Prostate gland (tissue), 2 donors: Measurements from ENCODE around the gene ABL1. TPM values are rescaled to one million over a fixed set of nuclear protein-coding genes. Genes with fewer than 3 reads are reported as not detected.
A peak's percentile ranks its signal among the peaks of the same experiment; 100 is the strongest.
"Not testable (repeated sequence)": the region's sequence is repeated elsewhere in the genome, so short reads cannot be mapped to it uniquely, and the experiment has no call there.

Experiments used
- DNase-seq: peaks from one replicate; pipeline ENCODE4 v3.0.0-alpha.2; 2019; ENCODE audit warnings: low spot score
- H3K27ac ChIP-seq, 2 donors: fragments of 200-600 bp; sonication (generic); 2 replicates each; pipeline ENCODE4 v1.5.1; 2017 to 2019
- H3K27me3 ChIP-seq: fragments of 200-600 bp; sonication (generic); replicated peaks from 2 replicates; pipeline ENCODE4 v1.5.1; 2019; ENCODE audit not compliant: insufficient read depth
- H3K36me3 ChIP-seq, 2 donors: fragments of 200-600 bp; sonication (generic); 1 replicate in 1 of 2; 2 replicates in 1 of 2; pipeline versions ENCODE4 v1.5.1 to v1.8.1; 2017 to 2019
- H3K4me1 ChIP-seq: fragments of 200-600 bp; sonication (generic); replicated peaks from 2 replicates; pipeline ENCODE4 v1.5.1; 2019
- H3K4me3 ChIP-seq, 2 donors: fragments of 200-600 bp; sonication (generic); 2 replicates each; pipeline ENCODE4 v1.5.1; 2017 to 2019
- H3K9me3 ChIP-seq: fragments of 200-600 bp; sonication (generic); 2 replicates; pipeline ENCODE4 v1.5.1; 2017
- CTCF ChIP-seq, 4 experiments: fragments of 200-600 bp in 2 of 4; fragments of 450-650 bp in 2 of 4; sonication (generic) in 2 of 4; IDR thresholded peaks; 1 replicate in 3 of 4; 2 replicates in 1 of 4; pipeline ENCODE4 v1.5.1; 2016 to 2019; ENCODE audit warnings: antibody characterized with exemption in 4 of 4, mild to moderate bottlenecking in 2 of 4, moderate library complexity in 2 of 4
- POLR2A ChIP-seq: fragments of 450-650 bp; IDR thresholded peaks from one replicate; pipeline ENCODE4 v1.6.1; 2016; ENCODE audit warnings: antibody characterized with exemption, mild to moderate bottlenecking
- POLR2AphosphoS5 ChIP-seq: sonication (generic); formaldehyde crosslinking; IDR thresholded peaks from one replicate; pipeline ENCODE4 v1.6.1; 2017; ENCODE audit warnings: antibody characterized with exemption
- WGBS: methylation state at CpG from one replicate; pipeline ENCODE4 v1.1.5; 2018; 5-methylcytosine and 5-hydroxymethylcytosine counted together
- intact Hi-C: fragments of 100-400 bp; cut with DNase I; formaldehyde crosslinking; loops from one replicate; pipeline ENCODE4 v1.14.2; 2022
- total RNA-seq, 2 donors: library from RNA; depleted of rRNA; stranded (reverse); fragments of >200 nt; gene quantifications; one replicate each; pipeline ENCODE4 v1.1.0, GENCODE V29; 2016

Gene ABL1
- total RNA-seq, 2 donors from 2014 or later, result 48.2 to 73.4 TPM

- 32% methylated on average over 13 of the region's 13 CpGs for WGBS
- intact Hi-C loops, result loop anchor here (2.0 kb wide), 1 partner anchor 67 kb away; no protein-coding TSS in a partner anchor
Measured at GRCh38 chr9:130847306-130848217, 12.5 kb downstream of the ABL1 start.

GRCh38 chr9:130848514-130848913 lies 13.5 kb downstream of the ABL1 start:
- 93% methylated on average over 8 of the region's 8 CpGs for whole genome bisulfite sequencing
- intact Hi-C loops, H3K4me1 ChIP-seq, H3K36me3 ChIP-seq, H3K27me3 ChIP-seq, H3K9me3 ChIP-seq, DNase-seq, H3K4me3 ChIP-seq: not testable (repeated sequence)
- peak overlapping the region; percentile 26 to 57 for H3K27ac ChIP-seq

More at GRCh38 chr9:130847306-130848217, 12.5 kb downstream of the ABL1 start:
- no peak for DNase-seq
- Histone ChIP-seq H3K9me3 (no peaks in the 10 kb centered on the region), H3K27me3 (no peaks in the 10 kb centered on the region), H3K27ac (peak overlapping the region; percentile 57 to 73), H3K4me3 (no peak overlapping the region), H3K36me3 (no peaks in the 10 kb centered on the region), H3K4me1 (peaks cover 7% of the 10 kb centered on the region)
- TF ChIP-seq POLR2A (no peak), POLR2AphosphoS5 (peak; percentile 71), CTCF (IDR thresholded peaks at IDR 0.05) (no peak)

- Histone ChIP-seq H3K4me1 (no peaks in the 10 kb centered on the region), H3K27me3 (no peaks in the 10 kb centered on the region), H3K9me3 (no peaks in the 10 kb centered on the region), H3K27ac (no peak overlapping the region), H3K4me3 (no peak overlapping the region), H3K36me3 (no peaks in the 10 kb centered on the region)
- WGBS, result 67% methylated on average over 9 of the region's 9 CpGs
- DNase-seq, result no peak
- TF ChIP-seq CTCF (IDR thresholded peaks at IDR 0.05) (no peak), POLR2A (no peak), POLR2AphosphoS5 (no peak)
- intact Hi-C loops, result no loop called here
Measured at GRCh38 chr9:130849356-130849755, 14.3 kb downstream of the ABL1 start.

- no peaks in the 10 kb centered on the region for H3K4me1 ChIP-seq
- no peaks in the 10 kb centered on the region for H3K9me3 ChIP-seq
- H3K4me3 ChIP-seq, result no peak overlapping the region
- no peaks in the 10 kb centered on the region for H3K27me3 ChIP-seq
- TF ChIP-seq POLR2AphosphoS5 (no peak), POLR2A (no peak), CTCF (IDR thresholded peaks at IDR 0.05) (no peak)
- DNase-seq, result no peak
- WGBS, result 72% methylated on average over 7 of the region's 7 CpGs
- peaks cover 0 to 11% of the 10 kb centered on the region in 2 donors for H3K36me3 ChIP-seq
- no peak overlapping the region for H3K27ac ChIP-seq
- intact Hi-C loops, result no loop called here
Measured at GRCh38 chr9:130852801-130853200, 17.7 kb downstream of the ABL1 start.

- WGBS, result 60% methylated on average over 8 of the region's 8 CpGs
- no peaks in the 10 kb centered on the region for H3K27me3 ChIP-seq
- peaks cover 0 to 11% of the 10 kb centered on the region in 2 donors for H3K36me3 ChIP-seq
- H3K4me1 ChIP-seq, result no peaks in the 10 kb centered on the region
- intact Hi-C loops, result no loop called here
- no peak overlapping the region for H3K27ac ChIP-seq
- TF ChIP-seq CTCF (IDR thresholded peaks at IDR 0.05), result no peak
- TF ChIP-seq POLR2A, result no peak
- no peak for TF ChIP-seq POLR2AphosphoS5
- no peaks in the 10 kb centered on the region for H3K9me3 ChIP-seq
- no peak overlapping the region for H3K4me3 ChIP-seq
- no peak for DNase-seq
Measured at GRCh38 chr9:130854092-130854491, 19.0 kb downstream of the ABL1 start.
